HG02588 (cell line): ENCODE data around the gene HJURP.

Experiments
- ATAC-seq: cut with Tn5 transposase; IDR thresholded peaks from one replicate; pipeline ENCODE4 v1.9.1; 2021; ENCODE audit warnings: mild to moderate bottlenecking, moderate library complexity; ENCODE audit not compliant: unreplicated experiment

Gene HJURP

DNA sequence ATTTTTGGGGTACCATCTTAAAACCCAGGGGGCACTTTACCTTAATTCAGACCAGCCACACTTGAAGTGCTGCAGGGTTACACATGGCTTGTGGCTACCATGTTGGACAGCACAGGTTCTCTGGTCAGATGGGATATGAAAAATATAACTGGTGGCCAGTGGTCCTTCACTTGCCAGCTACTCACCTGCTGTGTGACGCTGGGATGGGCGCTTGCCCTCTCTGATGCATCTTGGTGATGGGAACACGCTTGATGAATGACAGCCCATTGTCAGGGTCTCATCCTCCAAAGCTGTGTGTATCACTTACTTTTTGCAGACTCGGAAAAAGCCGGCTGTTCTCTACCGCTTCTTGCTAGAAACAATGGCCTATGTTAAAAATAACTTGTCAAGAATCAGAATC lies 22.5 kb downstream of the HJURP start:
- no peak for ATAC-seq

DNA sequence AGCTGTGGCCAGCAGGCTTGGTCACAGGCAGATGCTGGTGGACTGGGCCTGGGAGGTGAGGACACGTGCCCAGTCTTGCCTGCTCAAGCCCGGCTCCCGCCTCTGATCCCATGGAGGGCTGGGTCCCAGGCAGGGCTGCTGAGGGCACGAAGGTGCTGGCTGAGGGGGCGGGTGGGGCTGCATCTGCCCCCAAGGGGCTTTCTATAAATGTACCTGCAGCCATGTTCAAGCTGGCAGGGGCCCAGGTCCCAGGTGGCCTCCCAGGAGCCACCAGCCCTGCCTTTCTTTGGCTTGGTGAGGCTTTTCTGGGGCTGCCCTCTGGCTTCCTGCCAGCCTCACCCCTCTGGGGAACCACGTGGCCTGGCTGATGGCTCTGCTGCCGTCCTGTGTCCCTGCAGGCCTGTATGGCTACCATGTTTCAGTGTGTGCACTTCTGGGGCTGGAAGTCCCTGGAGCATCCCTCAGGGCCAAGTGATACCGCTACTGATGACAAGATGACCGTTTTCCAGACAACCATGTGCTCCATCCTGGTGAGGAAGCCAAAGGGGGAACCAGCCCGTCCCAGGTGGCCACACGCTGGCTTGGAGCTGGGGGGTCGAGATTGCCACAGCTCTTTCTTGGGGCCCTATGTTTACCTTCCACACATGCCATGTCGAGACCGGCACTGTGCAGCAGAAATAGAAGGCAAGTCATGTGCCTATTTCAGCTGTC lies 23.2 kb downstream of the HJURP start:
- ATAC-seq: no peak

DNA sequence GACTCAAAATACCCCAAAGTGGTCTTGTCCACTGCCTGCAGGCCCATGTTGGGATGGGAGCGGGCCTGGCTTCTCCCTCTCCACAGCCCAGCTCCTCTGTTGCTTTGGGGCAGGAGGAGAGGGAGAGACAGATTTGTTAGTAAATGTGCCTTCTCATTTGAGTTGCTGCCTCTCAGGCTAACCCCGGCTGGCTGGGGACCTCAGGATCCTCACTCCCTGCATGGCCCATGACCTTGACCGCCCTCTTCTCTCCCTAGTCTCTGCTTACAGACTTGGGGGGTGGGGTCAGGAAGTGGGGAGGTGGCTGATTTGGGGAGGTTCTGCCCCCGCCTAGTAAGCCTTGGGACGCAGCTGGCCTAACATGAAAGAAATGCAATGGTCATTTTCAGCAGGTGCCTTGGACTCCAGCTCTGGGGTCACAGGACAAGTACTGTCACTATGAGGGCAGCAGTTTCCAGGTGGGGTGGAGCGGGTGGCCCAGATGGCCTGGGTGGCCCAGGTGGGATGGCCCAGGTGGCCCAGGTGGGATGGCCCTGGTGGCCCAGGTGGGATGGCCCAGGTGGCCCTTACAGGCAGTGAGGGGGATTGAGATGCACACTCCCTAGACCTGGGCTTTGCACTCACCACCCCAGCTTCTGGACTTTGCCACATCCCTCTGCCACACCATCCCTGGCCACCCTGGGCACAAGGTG lies 24.1 kb downstream of the HJURP start:
- ATAC-seq: no peak

DNA sequence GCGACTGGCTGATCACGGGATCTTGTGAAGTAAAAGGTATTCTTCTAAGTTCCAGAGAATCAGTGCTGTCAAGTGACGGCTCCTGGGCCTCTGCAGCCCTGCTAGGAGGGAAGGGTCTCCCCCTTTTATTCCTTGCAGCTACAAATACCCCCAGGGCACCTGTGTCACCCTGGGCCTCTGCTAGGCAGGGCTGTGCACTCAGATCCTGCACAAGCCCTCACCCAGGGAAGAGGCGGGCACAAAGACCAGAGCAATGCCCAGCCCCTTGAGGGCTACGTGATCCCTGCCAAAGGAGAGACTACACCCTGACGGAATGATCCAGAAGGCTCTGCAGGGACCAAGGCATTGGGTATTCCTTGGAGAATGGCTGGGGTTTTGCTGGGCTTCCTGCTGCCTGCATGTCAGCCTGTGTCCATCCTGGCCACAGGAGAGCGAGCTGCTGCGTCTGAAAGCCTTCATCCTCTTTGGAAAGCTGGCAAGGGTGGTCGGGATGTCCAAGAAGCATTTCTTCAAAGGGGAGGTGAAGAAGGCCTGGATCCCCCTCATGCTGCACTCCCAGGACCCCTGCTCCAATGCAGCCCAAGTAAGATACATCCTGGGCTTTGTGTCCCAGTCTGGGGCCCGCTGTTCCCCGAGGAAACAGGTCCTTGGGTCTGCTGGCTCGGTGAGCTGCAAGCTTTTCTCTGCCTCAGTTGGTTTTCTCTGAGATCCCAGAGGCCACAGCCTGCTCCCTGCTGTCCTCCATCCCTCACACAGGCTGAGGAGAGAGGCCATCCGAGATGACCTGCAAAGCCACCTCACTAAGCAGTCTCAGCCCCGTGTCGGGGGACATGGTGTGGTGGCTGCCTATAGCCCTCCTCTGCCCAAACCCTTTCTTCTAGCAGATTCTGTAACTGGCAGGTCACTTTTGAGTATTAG lies 24.9 kb downstream of the HJURP start:
- ATAC-seq: no peak

DNA sequence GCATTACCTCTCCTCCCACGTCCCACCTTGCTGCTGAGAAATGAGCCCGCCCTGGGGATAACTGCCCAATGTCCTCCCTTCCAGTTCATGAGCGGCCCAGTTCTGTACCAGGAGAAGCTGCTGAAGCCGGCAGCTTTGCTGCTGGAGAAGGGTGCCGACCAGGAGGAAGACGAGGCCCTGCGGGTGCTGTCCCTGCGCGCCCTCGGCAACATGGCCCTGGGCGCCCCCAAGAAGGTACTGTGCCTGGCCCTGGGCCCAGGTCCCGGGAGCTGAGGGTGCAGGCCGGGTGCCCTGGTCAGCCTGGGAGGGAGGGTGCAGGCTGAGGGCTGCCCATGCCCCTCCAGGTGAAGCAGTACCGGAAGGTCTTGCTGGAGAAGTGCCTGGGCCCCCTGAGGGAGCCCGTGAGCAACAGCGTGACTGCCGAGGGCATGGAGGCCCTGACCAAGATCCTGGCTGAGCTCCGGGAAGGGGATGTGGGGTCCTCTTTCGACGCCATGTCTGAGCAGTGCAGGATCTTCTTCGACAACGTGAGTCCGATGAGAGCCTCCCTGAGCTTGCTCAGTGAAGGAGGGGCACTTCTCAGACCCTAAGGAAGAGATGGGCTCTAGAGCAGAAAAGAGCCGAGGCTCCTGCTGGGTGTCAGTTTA lies 25.7 kb downstream of the HJURP start:
- ATAC-seq: no peak

DNA sequence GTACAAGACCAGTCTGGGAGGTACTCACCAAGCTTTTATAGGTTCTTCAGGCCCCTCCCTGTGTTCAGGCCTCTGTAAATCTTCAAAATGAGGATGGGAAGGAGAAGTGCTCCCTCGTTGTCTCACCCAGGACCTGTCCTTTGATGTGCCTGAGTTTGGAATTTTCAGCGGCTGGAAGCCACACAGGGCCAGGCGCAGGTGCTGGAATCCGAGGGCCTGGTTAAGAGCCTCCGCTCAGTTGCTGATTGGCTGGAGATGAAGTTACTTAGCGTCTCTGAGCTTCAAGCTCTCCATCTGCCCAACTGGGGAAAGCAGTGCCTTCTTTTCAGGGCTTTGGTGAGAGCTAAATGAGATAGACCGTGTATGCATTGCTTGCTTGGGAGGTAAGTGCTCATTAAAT lies 30.0 kb downstream of the HJURP start:
- no peak for ATAC-seq

DNA sequence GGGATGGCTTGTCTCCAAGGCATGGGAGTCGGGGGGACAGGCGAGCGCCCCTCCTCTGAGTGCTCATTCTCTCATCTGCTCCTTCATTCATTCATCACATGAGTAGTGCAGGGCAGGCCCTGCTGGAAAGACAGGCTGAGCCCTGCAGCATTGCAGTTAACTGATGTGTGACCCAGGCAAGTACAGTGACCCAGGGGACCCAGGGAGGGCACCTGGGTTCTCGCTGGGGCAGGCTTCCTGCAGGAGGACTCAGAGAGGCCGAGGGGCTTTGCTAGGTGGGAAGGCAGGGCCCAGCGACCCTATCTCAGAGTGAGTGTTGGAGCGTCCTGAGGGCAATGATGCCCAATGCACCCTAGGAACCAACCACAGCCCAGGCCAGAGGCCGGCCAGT lies 30.6 kb downstream of the HJURP start:
- no peak for ATAC-seq

DNA sequence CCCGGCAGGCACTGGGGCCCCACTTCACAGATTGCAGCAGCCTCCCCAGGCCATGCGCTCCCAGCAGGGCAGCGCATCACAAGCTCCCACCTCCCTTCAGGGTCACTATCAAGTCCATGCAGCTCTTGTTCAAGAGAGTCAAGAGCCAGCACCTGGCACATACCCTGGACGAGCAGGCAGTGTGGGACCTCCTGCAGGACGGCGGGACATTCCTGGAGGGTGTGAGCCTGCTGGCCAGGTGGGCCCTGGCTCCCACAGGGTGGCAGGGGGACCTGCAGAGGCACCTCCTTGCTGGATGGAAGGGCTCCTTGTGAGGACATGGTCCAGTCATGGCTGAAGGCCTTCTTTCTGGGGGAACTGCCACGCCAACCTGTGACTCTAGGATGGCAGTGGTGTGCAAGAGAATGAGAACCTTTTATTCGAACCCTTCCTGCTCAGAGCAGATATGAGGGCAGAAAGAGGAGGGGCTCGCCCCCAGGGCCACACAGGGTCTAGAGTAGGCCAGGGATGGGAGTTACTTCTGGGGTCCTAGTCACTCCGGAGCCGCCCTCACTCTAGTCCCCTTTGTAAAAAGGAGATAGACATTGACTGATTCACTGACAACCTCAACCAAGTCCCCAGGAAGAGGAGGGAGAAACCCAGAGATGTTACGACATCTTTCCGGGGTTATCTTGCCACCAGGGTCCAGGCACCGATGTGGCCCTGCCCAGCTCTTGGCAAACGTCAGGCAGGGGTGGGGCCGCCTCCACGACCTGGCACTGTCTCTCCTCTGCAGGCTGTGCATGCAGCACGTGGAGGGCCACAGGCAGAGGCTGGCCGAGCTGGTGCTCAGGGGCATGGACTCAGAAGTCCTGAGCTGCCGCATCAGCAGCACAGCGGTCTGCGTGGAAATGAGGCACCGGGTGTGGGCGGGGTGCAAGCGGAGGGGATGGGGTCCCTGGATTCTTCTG lies 31.3 kb downstream of the HJURP start:
- no peak for ATAC-seq

DNA sequence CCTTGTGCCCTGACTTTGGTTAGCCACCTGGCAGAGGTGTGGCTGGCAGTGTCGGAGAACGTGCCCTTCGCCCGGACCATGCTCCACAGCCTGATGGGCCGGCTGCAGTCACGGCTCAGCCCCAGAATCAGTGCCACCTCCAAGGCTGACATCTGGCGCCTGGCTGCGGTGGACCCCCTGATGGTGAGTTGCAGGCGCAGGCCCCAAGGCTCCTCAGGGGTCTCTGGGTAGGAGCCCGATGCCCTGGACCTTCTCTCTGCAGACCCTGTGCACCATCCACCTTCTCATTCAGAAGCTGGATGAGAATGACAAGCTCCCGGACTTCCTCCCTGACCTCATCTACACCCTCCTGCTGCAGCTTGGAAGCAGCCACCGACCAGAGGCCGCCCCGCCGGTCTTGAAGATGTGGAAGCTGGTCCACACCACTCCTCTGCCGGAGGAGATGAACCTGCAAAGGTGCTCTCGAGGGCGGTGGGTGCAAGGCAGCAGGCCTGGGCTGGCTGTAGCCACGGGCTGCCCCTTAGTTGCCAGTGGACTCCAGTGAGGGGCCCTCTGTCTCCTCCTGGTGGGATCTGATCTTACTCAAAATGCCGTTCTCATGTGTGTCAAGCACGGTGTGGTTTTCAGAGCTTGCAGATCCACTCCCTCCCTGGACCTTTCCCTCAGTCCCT lies 32.1 kb downstream of the HJURP start:
- no peak for ATAC-seq

DNA sequence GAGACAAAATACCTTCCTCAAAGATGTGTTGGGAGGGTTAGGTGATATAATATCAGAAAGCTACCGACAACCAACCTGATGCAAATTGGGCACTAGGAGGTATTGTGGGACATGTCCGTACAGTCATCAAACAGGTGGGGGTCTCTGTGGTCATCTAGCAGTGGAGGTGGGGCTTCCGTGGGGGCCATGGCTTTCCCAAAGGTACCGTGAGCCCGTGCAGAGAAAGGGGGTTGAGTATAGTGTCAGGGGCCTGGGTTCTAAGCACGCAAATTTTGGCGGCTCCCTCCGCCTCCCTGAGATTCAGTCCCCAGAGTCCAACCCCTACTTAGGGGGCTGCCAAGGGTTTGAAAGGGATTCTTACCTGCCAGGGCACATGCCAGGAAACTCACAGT lies 32.6 kb downstream of the HJURP start:
- ATAC-seq: no peak

DNA sequence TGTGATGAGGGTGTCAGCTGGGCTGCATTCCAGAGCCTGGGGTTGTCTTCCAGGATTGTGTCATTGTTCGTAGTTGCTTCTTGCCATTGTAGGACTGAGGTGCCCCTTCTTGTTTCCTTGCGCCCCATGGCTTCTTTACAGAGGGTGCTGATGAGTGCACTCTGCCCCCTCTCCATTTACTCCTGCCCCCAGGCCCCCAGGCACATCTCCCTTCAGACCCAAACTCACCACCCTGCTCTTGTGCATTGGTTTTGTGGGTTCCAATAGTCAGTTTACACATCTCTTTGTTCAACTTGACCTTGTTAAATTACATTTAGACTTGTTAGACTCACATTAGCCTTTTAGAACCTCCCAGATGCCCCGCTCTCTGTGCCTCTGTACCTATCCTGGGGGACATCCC lies 33.1 kb downstream of the HJURP start:
- no peak for ATAC-seq

DNA sequence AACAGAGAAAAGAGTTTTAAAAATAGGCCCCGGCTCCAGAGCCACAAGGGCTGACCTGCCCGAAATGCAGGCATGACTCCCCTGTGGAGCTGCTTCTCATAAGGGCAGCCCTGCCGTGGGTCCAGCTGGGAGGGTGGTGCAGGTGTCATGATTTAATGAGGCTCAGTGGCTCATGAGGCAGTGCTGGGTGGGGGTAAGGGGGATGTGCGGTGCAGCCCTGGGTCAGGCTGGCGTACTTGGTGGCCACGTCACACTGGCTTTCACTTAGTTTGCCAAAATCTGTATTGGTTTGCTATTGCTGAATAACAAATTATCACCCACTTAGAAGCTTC lies 33.6 kb downstream of the HJURP start:
- ATAC-seq: no peak

DNA sequence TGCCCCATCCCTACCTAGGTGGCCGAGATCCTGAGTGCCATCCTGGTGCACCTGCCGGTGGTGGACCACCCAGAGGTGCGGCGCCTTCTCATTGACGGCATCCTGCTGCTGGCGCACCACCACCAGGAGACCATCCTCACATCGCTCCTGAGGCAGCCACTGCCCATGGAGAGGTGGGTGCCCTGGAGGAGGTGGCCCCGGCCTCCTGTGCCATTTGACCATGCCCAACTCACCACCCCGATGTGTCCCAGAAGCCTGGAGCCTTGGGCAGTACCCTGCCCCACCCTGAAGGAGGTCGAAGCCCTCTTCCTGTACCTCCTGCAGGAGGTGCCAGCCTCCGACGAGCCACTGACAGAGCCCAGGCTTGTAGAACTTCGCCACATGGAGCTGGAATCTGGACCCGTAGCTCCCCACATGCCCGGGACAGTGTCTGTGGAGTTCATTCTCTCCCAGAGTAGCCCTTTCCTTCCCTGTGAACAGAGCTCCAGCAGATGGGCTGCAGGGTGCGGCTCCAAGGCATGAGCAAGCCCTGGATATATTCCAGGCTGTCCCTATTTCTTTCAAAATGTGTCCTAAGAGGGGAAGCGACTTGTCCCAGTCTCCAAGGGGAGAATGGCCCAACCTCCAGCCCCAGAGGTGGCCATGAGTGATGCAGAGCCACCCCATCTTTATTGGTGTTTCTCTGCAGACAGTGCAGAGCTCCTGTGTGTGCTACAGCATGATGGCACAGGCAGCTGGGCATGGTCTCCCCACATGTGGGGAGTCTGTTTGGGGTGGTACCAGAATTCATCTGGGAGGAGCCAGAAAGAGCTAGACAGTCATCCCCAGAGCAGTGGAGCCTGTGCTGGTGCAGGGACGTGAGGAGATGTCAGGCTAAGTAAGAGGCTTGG lies 34.2 kb downstream of the HJURP start:
- no peak for ATAC-seq

DNA sequence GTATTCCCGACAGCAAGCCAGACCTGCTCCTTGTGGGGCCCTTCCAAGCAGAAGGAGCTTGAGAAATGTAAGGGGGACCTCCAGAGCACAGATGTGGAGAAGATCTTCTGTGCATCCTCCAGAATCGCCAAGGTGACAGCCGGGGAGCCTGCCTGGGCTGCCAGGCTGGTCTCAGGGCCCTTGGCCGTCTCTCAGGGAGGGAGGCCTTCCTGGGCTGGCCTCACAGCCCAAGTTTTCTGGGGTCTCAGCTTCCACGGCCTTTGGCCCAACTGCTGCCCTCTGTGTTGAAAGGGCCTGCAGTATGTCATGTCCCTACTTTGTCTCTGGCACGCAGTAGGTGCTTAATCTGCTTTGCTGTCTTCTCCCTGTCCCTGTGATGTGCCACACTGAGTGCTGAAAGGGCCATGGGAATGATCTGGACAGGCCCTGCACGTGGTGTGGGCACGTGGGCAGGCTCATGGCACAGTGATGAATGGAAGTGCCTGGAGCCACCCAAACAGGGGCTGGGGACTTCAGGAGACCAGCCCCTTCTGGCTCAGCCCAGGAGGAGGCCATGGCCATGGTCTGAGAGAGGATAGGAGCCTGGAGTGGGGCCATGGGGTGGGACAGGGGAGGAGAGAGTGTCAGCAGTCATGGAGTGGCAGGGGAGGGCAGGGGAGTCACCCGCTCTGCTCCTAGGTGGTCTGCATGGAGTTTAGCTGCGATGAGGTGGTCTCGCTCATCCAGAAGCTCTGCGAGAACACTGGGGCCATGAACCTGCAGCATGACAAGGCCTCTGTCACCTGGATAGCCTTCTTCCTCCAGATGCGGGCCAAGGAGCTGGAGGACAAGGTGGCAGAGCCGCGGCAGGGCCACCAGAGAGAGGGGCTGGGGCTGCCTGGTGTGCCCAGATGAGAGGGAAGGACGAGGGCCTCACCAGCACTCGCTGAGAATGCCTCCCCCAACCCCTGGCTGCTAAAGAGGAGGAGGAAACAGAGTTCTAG lies 35.4 kb downstream of the HJURP start:
- ATAC-seq: no peak

DNA sequence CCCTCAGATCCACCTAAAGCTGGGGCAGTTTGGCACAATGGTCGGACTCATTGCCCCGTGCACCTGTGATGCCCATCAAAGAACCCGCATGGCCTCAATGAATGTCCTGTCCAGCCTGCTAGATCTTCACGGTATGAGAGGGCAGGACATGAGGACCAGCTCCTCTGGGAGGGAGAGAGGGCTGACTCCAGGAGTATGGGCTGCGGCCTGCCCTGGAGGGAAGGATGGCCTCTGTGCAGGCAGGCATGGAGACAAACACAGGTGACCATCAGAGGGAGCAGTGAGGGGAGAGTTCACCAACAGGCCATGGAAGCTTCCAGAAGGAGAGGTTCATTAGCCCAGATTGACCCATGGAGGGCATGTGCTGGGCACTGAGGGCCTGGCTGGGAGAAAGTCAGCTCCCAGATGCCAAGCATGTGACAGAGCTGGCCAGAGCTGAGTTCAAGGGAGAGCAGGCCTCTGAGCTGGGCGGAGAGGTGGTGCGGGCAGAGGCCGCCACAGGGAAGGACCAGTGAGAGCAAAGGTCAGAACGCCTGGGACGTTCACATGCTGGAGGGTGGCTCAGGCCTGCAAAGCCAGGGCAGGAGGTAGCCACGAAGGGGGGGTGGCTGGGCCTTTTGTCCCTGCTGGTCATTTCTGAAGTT lies 36.2 kb downstream of the HJURP start:
- ATAC-seq: no peak

DNA sequence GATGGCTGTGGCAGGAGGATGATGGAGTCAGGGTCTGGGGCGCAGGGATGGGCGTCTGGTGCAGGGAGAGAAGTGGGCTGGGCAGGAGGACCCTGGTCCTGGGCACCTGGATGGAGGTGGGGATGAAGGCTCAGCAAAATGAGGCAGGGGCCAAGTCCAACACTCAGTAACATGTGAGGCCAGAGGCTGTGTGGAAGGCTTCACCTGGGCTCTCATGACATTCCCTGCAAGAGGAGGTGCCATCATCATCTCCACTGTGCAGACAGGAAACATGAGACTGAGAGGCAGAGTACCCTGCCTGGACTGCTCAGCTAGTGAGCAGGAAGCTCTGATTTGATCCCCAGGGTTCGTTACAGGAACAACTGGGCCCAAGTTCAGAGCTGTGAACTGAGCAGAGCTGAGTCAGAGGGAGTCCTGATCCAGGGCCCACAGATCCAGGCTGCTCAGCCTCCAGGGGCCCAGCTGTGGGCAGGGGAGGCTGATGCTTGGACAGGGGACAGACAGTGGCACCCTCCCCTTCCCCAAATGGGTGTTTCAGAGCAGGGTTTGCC lies 36.9 kb downstream of the HJURP start:
- no peak for ATAC-seq

DNA sequence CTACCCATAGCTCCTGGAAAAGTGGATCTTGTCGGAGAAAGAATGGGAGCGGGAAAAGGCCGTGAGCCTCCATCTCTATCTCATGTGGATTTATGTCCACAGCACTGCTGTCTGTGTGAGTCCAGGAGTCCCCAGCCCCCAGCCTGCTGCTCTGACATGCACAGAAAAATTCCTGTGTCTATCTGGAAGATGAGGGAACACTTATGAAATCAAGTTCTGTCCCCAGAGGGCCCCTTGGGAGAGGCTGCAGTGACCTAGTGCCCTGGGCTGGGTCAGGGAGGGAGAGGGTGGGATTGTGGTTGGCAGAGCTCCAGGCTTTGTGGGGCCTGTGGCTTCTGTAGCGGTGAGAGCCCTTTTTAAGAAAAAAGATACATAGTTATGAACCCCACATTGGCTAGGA lies 37.6 kb downstream of the HJURP start:
- ATAC-seq: no peak
